ENCODE measurements around the gene VTI1A. TPM values are rescaled to one million over a fixed set of nuclear protein-coding genes. Genes with fewer than 3 reads are reported as not detected.

VTI1A gene
- total and polyA plus RNA-seq, 2 of the 13 experiments (the other 11 are each of a cell fraction or from before 2014, with no cell fraction given): 11.7 to 32.7 TPM

- peak; percentile 70; the same call in 1 of the 2 replicates for TF ChIP-seq THRA (CRISPR knock-in tag; IDR thresholded peaks at IDR 0.05; ENCODE audit: borderline replicate concordance)
- TF ChIP-seq FLYWCH1 (CRISPR knock-in tag; IDR thresholded peaks at IDR 0.05): no peak
- TF ChIP-seq SMYD3 (CRISPR knock-in tag; IDR thresholded peaks at IDR 0.05): peak; percentile 85; the same call in 1 of the 2 replicates
- peak; percentile 49; the same call in 1 of the 2 replicates for TF ChIP-seq MEIS1 (CRISPR knock-in tag; IDR thresholded peaks at IDR 0.05; ENCODE audit: borderline replicate concordance)
- peak; percentile 65; the same call in 1 of the 2 replicates for TF ChIP-seq ZNF414 (CRISPR knock-in tag; IDR thresholded peaks at IDR 0.05)
- no peak for TF ChIP-seq KLF12 (CRISPR knock-in tag; IDR thresholded peaks at IDR 0.05; ENCODE audit: borderline replicate concordance)
- TF ChIP-seq HNF4G (IDR thresholded peaks at IDR 0.05; ENCODE audit: borderline replicate concordance, low read depth, low read length): peak; percentile 90
- TF ChIP-seq HNF4G (CRISPR knock-in tag; IDR thresholded peaks at IDR 0.05; ENCODE audit: borderline replicate concordance, low read depth): peak; percentile 79
- peak; percentile 60; the same call in 1 of the 2 replicates for TF ChIP-seq TFE3 (CRISPR knock-in tag; IDR thresholded peaks at IDR 0.05)
- TF ChIP-seq NR2F6 (IDR thresholded peaks at IDR 0.05): peak; percentile 97
- TF ChIP-seq NR2F6 (CRISPR knock-in tag; IDR thresholded peaks at IDR 0.05): peak; percentile 97
- peak; percentile 49; the same call in 1 of the 2 replicates for TF ChIP-seq DMAP1 (CRISPR knock-in tag; IDR thresholded peaks at IDR 0.05)
- no peak for TF ChIP-seq KLF6 (CRISPR knock-in tag; IDR thresholded peaks at IDR 0.05)
- TF ChIP-seq ZNF264 (CRISPR knock-in tag; IDR thresholded peaks at IDR 0.05): peak; percentile 70; the same call in 1 of the 2 replicates
- TF ChIP-seq ZFP41 (CRISPR knock-in tag; IDR thresholded peaks at IDR 0.05; ENCODE audit: borderline replicate concordance): no peak
- TF ChIP-seq NR2F2 (IDR thresholded peaks at IDR 0.05; ENCODE audit: borderline replicate concordance, low read depth): peak; percentile 97
- TF ChIP-seq RNF2 (conservative IDR thresholded peaks at IDR 0.05; ENCODE audit: low read depth): no peak
- TF ChIP-seq HNF1B (CRISPR knock-in tag; IDR thresholded peaks at IDR 0.05): 0 out of 2 replicates have a peak, but pooled peaks have one; percentile 41
- TF ChIP-seq ZFX (CRISPR knock-in tag; IDR thresholded peaks at IDR 0.05; ENCODE audit: low read depth): peak; percentile 67; the same call in 1 of the 2 replicates
- TF ChIP-seq ZNF10 (CRISPR knock-in tag; IDR thresholded peaks at IDR 0.05; ENCODE audit: borderline replicate concordance, low read depth): no peak
- TF ChIP-seq HMG20B (CRISPR knock-in tag; conservative IDR thresholded peaks at IDR 0.05): peak; percentile 68
- peak; percentile 57 for TF ChIP-seq CEBPG (CRISPR knock-in tag; IDR thresholded peaks at IDR 0.05)
- peak; percentile 95 for TF ChIP-seq GATAD2A (CRISPR knock-in tag; IDR thresholded peaks at IDR 0.05)
- peak; percentile 80 for TF ChIP-seq ZNF503 (CRISPR knock-in tag; IDR thresholded peaks at IDR 0.05)
Observed at GRCh38 chr10:112728118-112728883, 281.3 kb downstream of the VTI1A start (continued).

Data from HepG2 (cell line).